Caco-2 (cell line): ENCODE data around the gene MCTP2. TPM values are rescaled to one million over a fixed set of nuclear protein-coding genes. Genes with fewer than 3 reads are reported as not detected.

Source experiments
- BruUV-seq: library from RNA; stranded (reverse); fragments of 400-500 nt; replicated peaks from 2 replicates; lab custom pipeline; 2021; lab: Mats Ljungman, UMichigan
- CTCF ChIA-PET: fragments of 300-600 bp; sonication (Branson Sonifier 250); formaldehyde crosslinking; loops from one replicate; lab custom pipeline; 2022; ENCODE audit warnings: antibody characterized with exemption; lab: Charles Lee
- POLR2A ChIA-PET: fragments of 300-600 bp; sonication (Branson Sonifier 250); formaldehyde crosslinking; loops from one replicate; lab custom pipeline; 2022; ENCODE audit warnings: antibody characterized with exemption; lab: Charles Lee
- DNase-seq, 2 experiments: peaks; one replicate each; pipeline versions ENCODE4 v3.0.0 to v3.0.0-alpha.2; 2020 to 2022
- H3K27me3 ChIP-seq: replicated peaks from 2 replicates; pipeline ENCODE4 v1.6.0; 2011; ENCODE audit warnings: low read length; ENCODE audit not compliant: control insufficient read depth, insufficient read depth
- H3K36me3 ChIP-seq: 2 replicates; pipeline ENCODE4 v1.5.1; 2011; ENCODE audit warnings: low read length; ENCODE audit not compliant: control insufficient read depth, insufficient read depth
- H3K4me1 ChIP-seq: fragments of 250-450 bp; sonication (Bioruptor Pico); 2 replicates; pipeline ENCODE4 v1.5.1; 2020; ENCODE audit warnings: mild to moderate bottlenecking
- H3K4me3 ChIP-seq: 2 replicates; pipeline ENCODE4 v1.5.1; 2011; ENCODE audit warnings: low read depth, mild to moderate bottlenecking, control low read depth, low read length
- H3K9me3 ChIP-seq: fragments of 250-450 bp; sonication (Bioruptor Pico); 2 replicates; pipeline ENCODE4 v1.5.1; 2020; ENCODE audit warnings: mild to moderate bottlenecking, moderate library complexity
- H3K27ac Mint-ChIP-seq: one replicate; pipeline ENCODE4 v1.8.0; 2022; ENCODE audit warnings: mixed read lengths; ENCODE audit not compliant: unreplicated experiment
- H3K27me3 Mint-ChIP-seq: one replicate; pipeline ENCODE4 v1.8.0; 2022; ENCODE audit warnings: mixed read lengths; ENCODE audit not compliant: insufficient read depth, unreplicated experiment
- H3K36me3 Mint-ChIP-seq: one replicate; pipeline ENCODE4 v1.8.0; 2022; ENCODE audit warnings: mild to moderate bottlenecking, mixed read lengths; ENCODE audit not compliant: insufficient read depth, unreplicated experiment
- H3K4me1 Mint-ChIP-seq: one replicate; pipeline ENCODE4 v1.8.0; 2022; ENCODE audit warnings: low read depth, mixed read lengths; ENCODE audit not compliant: unreplicated experiment
- H3K4me3 Mint-ChIP-seq: one replicate; pipeline ENCODE4 v1.8.0; 2022; ENCODE audit warnings: mild to moderate bottlenecking, moderate library complexity, mixed read lengths; ENCODE audit not compliant: unreplicated experiment
- H3K9me3 Mint-ChIP-seq: one replicate; pipeline ENCODE4 v1.8.0; 2022; ENCODE audit warnings: mixed read lengths; ENCODE audit not compliant: unreplicated experiment
- intact Hi-C: fragments of 100-400 bp; cut with micrococcal nuclease; formaldehyde crosslinking; loops from one replicate; pipeline ENCODE4 v1.10.0; 2022; ENCODE audit not compliant: unreplicated experiment
- total RNA-seq: library from RNA; stranded (reverse); gene quantifications from 2 replicates; pipeline ENCODE4 v1.2.3, GENCODE V29; 2022
- TF ChIP-seq, protein P1 (sequence below), 2 experiments: fragments of 200-600 bp in 1 of 2; IDR thresholded peaks; 1 replicate in 1 of 2; 2 replicates in 1 of 2; pipeline versions ENCODE4 v1.5.1 to v1.8.0; 2011 to 2022; ENCODE audit warnings: antibody characterized with exemption in 1 of 2, control low read depth in 1 of 2, inconsistent platforms in 1 of 2, low read depth in 1 of 2, low read length in 1 of 2, mild to moderate bottlenecking in 1 of 2, moderate library complexity in 1 of 2; ENCODE audit not compliant: insufficient read depth in 1 of 2, severe bottlenecking in 1 of 2, unreplicated experiment in 1 of 2

MCTP2 gene
- total RNA-seq, 1 experiment from 2014 or later: 9.9 TPM

DNA sequence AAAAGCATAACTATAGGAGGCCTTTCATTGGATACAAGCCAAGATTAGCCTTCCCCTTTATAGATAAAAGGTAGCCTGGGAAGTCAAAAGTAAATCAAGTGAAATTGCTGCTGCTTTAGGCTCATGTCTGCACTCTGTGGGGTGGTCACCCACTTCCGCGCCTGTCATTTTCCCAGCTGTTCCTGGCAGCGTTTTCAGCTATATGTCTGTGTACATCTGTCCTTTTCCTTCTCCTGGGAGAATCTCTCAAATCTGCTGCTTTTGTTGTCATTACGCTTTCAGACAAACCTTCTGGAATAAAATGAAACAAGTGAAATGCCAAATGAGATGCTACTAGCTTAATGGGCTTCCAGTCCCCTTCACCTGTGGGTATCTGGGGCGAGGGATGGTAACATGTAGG, 211.8 kb downstream of the MCTP2 start:
- BruUV-seq: no TSS peak
- Histone ChIP-seq H3K27me3 (no peaks in the 10 kb centered on the region), H3K36me3 (no peaks in the 10 kb centered on the region), H3K4me3 (no peak overlapping the region), H3K9me3 (no peaks in the 10 kb centered on the region), H3K4me1 (no peaks in the 10 kb centered on the region)
- no peaks in the 10 kb centered on the region for H3K9me3 Mint-ChIP-seq
- H3K27me3 Mint-ChIP-seq: no peaks in the 10 kb centered on the region
- no peaks in the 10 kb centered on the region for H3K4me1 Mint-ChIP-seq
- DNase-seq: no peak
- ChIA-PET POLR2A (no interaction called here), CTCF (no interaction called here)
- H3K27ac Mint-ChIP-seq: no peak overlapping the region
- H3K36me3 Mint-ChIP-seq: no peaks in the 10 kb centered on the region
- TF ChIP-seq, protein P1, sequence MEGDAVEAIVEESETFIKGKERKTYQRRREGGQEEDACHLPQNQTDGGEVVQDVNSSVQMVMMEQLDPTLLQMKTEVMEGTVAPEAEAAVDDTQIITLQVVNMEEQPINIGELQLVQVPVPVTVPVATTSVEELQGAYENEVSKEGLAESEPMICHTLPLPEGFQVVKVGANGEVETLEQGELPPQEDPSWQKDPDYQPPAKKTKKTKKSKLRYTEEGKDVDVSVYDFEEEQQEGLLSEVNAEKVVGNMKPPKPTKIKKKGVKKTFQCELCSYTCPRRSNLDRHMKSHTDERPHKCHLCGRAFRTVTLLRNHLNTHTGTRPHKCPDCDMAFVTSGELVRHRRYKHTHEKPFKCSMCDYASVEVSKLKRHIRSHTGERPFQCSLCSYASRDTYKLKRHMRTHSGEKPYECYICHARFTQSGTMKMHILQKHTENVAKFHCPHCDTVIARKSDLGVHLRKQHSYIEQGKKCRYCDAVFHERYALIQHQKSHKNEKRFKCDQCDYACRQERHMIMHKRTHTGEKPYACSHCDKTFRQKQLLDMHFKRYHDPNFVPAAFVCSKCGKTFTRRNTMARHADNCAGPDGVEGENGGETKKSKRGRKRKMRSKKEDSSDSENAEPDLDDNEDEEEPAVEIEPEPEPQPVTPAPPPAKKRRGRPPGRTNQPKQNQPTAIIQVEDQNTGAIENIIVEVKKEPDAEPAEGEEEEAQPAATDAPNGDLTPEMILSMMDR (IDR thresholded peaks at IDR 0.05; ENCODE audit: insufficient read depth in 1 of 2, low read depth in 1 of 2, low read length in 1 of 2, severe bottlenecking in 1 of 2, unreplicated experiment in 1 of 2): no peak
- intact Hi-C loops: no loop called here
- H3K4me3 Mint-ChIP-seq: no peak overlapping the region

DNA sequence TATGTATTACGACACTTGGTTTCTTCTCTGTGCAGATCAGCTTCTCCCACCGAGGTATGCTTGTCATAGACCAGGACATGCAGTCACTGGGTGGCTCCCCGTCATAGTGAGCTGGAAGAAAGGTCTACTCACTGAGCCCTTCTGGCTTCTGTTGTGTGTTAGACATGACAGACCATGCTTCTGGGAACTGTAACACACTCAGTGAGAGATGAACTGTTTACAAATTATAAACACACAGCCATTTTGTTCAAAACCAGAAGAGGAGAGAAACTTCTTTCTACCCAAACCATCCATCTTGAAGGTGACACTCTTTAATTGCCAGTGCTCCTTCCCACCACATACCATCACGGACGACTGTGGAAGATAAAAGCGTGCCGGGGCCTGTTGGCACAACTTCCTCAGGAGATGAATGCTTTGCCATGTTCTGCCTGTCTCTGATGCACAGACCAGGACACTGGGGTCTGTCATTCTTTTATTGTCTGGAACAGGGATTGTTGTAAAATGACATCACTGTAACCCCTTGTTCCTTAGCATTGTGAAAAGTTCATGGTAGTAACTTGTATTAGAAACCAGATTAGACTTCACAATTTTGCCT, 214.3 kb downstream of the MCTP2 start:
- Mint-ChIP-seq H3K36me3 (no peaks in the 10 kb centered on the region), H3K4me3 (no peak overlapping the region), H3K27me3 (no peaks in the 10 kb centered on the region), H3K9me3 (no peaks in the 10 kb centered on the region), H3K27ac (no peak overlapping the region), H3K4me1 (no peaks in the 10 kb centered on the region)
- no peak for DNase-seq
- intact Hi-C loops: no loop called here
- BruUV-seq: no TSS peak
- H3K9me3 ChIP-seq: no peaks in the 10 kb centered on the region
- CTCF ChIA-PET: no interaction called here
- POLR2A ChIA-PET: no interaction called here
- H3K4me3 ChIP-seq: no peak overlapping the region
- no peaks in the 10 kb centered on the region for H3K4me1 ChIP-seq
- no peaks in the 10 kb centered on the region for H3K36me3 ChIP-seq
- TF ChIP-seq, protein P1 (IDR thresholded peaks at IDR 0.05; ENCODE audit: insufficient read depth in 1 of 2, low read depth in 1 of 2, low read length in 1 of 2, severe bottlenecking in 1 of 2, unreplicated experiment in 1 of 2): no peak
- H3K27me3 ChIP-seq: no peaks in the 10 kb centered on the region

DNA sequence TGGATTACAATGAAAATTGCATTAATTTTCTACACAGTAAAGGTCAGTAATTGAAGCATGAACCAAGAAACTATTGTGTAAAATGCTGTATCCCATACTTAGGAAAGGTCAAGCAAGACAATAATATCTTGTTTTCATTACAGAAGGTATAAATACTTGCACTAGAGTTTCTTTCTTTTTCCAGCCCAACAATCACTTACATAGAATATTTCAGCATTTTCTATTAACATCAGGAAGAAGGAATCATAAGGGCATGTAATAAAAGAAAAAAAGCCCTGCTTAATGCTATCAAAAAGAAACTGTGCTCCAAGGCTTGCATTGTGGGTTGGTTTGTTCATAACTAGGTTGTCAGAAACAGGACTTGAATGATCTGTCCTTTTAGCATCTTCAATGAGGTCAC, 215.1 kb downstream of the MCTP2 start:
- H3K9me3 Mint-ChIP-seq: no peaks in the 10 kb centered on the region
- H3K4me3 ChIP-seq: no peak overlapping the region
- BruUV-seq: no TSS peak
- no peaks in the 10 kb centered on the region for H3K4me1 ChIP-seq
- H3K9me3 ChIP-seq: no peaks in the 10 kb centered on the region
- TF ChIP-seq, protein P1 (IDR thresholded peaks at IDR 0.05; ENCODE audit: insufficient read depth in 1 of 2, low read depth in 1 of 2, low read length in 1 of 2, severe bottlenecking in 1 of 2, unreplicated experiment in 1 of 2): no peak
- H3K4me1 Mint-ChIP-seq: no peaks in the 10 kb centered on the region
- H3K36me3 ChIP-seq: no peaks in the 10 kb centered on the region
- no peak overlapping the region for H3K4me3 Mint-ChIP-seq
- CTCF ChIA-PET: no interaction called here
- H3K36me3 Mint-ChIP-seq: no peaks in the 10 kb centered on the region
- H3K27me3 ChIP-seq: no peaks in the 10 kb centered on the region
- no peak for DNase-seq
- H3K27ac Mint-ChIP-seq: no peak overlapping the region
- POLR2A ChIA-PET: no interaction called here
- H3K27me3 Mint-ChIP-seq: no peaks in the 10 kb centered on the region
- intact Hi-C loops: no loop called here
